MCF 10A (cell line): Measurements from ENCODE around the gene NFU1. TPM values are rescaled to one million over a fixed set of nuclear protein-coding genes. Genes with fewer than 3 reads are reported as not detected.

Experiments used
- BruUV-seq: library from RNA; stranded (reverse); fragments of 400-500 nt; replicated peaks from 2 replicates; lab custom pipeline; 2021; lab: Mats Ljungman, UMichigan
- CTCF ChIA-PET: fragments of 300-600 bp; sonication (Branson Sonifier 250); formaldehyde crosslinking; extraction: SDS; loops from one replicate; lab custom pipeline; 2021; ENCODE audit warnings: antibody characterized with exemption, inconsistent platforms; lab: Yijun Ruan, JAX
- POLR2A ChIA-PET: fragments of 300-600, 350-650 bp; sonication (Branson Sonifier 250); formaldehyde crosslinking; extraction: SDS; loops from one replicate; lab custom pipeline; 2020; ENCODE audit warnings: antibody characterized with exemption, inconsistent platforms; lab: Yijun Ruan, JAX
- DNase-seq: peaks from one replicate; pipeline ENCODE4 v3.0.0-alpha.2; 2018; ENCODE audit not compliant: unreplicated experiment
- H3K27ac Mint-ChIP-seq: one replicate; pipeline ENCODE4 v1.8.0; 2022; ENCODE audit warnings: mild to moderate bottlenecking, low read depth, mixed read lengths; ENCODE audit not compliant: unreplicated experiment
- H3K27me3 Mint-ChIP-seq: one replicate; pipeline ENCODE4 v1.8.0; 2022; ENCODE audit warnings: mixed read lengths; ENCODE audit not compliant: insufficient read depth, unreplicated experiment
- H3K36me3 Mint-ChIP-seq: one replicate; pipeline ENCODE4 v1.8.0; 2022; ENCODE audit warnings: mild to moderate bottlenecking, moderate library complexity, mixed read lengths; ENCODE audit not compliant: insufficient read depth, unreplicated experiment
- H3K4me1 Mint-ChIP-seq: one replicate; pipeline ENCODE4 v1.8.0; 2022; ENCODE audit warnings: mixed read lengths; ENCODE audit not compliant: insufficient read depth, unreplicated experiment
- H3K4me3 Mint-ChIP-seq: one replicate; pipeline ENCODE4 v1.8.0; 2022; ENCODE audit warnings: mild to moderate bottlenecking, moderate library complexity, mixed read lengths; ENCODE audit not compliant: unreplicated experiment
- H3K9me3 Mint-ChIP-seq: one replicate; pipeline ENCODE4 v1.8.0; 2022; ENCODE audit warnings: mixed read lengths; ENCODE audit not compliant: unreplicated experiment
- CTCF ChIP-seq: fragments of 200-600 bp; IDR thresholded peaks from one replicate; pipeline ENCODE4 v1.8.0; 2022; ENCODE audit warnings: antibody characterized with exemption, mild to moderate bottlenecking; ENCODE audit not compliant: unreplicated experiment
- intact Hi-C: fragments of 100-400 bp; cut with micrococcal nuclease; formaldehyde crosslinking; loops from 2 replicates; pipeline ENCODE4 v1.14.1; 2022
- total RNA-seq: library from RNA; stranded (reverse); gene quantifications from 2 replicates; pipeline ENCODE4 v1.2.3, GENCODE V29; 2022

Gene NFU1
- total RNA-seq, 1 experiment from 2014 or later: 32.3 TPM

- BruUV-seq: no TSS peak
- Mint-ChIP-seq H3K4me1 (peaks cover 48% of the 10 kb centered on the region), H3K4me3 (peak overlapping the region; percentile 90), H3K9me3 (no peaks in the 10 kb centered on the region), H3K27me3 (no peaks in the 10 kb centered on the region), H3K36me3 (peaks cover 30% of the 10 kb centered on the region), H3K27ac (no peak overlapping the region)
- intact Hi-C loops: no loop called here
- TF ChIP-seq CTCF: no peak
- no peak for DNase-seq
- ChIA-PET CTCF (interaction anchor here (0.6 to 2.7 kb wide), 3 partner anchors 9 to 436 kb away, joined by 3 to 14 read pairs (median 3); no protein-coding TSS in a partner anchor), POLR2A (interaction anchor here (0.8 to 3.8 kb wide), 2 partner anchors 53 to 265 kb away, joined by 3 to 32 read pairs; partner anchors contain the start of gene NFU1)
Observed at GRCh38 chr2:69384618-69385081, 52.6 kb downstream of the NFU1 start.

- Mint-ChIP-seq H3K4me3 (no peak overlapping the region), H3K27me3 (no peaks in the 10 kb centered on the region), H3K4me1 (peaks cover 47% of the 10 kb centered on the region), H3K9me3 (no peaks in the 10 kb centered on the region), H3K36me3 (peaks cover 30% of the 10 kb centered on the region), H3K27ac (peak overlapping the region; percentile 24)
- no TSS peak for BruUV-seq
- no peak for DNase-seq
- intact Hi-C loops: no loop called here
- no peak for TF ChIP-seq CTCF
- ChIA-PET POLR2A (interaction anchor here (3.8 kb wide), 1 partner anchor 54 kb away, joined by 32 read pairs; the partner anchor contains the start of gene NFU1), CTCF (no interaction called here)
Observed at GRCh38 chr2:69383176-69383812, 53.9 kb downstream of the NFU1 start.

- peak overlapping the region; percentile 24 for H3K27ac Mint-ChIP-seq
- peaks cover 26% of the 10 kb centered on the region for H3K36me3 Mint-ChIP-seq
- H3K4me3 Mint-ChIP-seq: no peak overlapping the region
- no peak for DNase-seq
- POLR2A ChIA-PET: no interaction called here
- CTCF ChIA-PET: no interaction called here
- no peaks in the 10 kb centered on the region for H3K27me3 Mint-ChIP-seq
- no peaks in the 10 kb centered on the region for H3K9me3 Mint-ChIP-seq
- BruUV-seq: no TSS peak
- H3K4me1 Mint-ChIP-seq: peaks cover 40% of the 10 kb centered on the region
- TF ChIP-seq CTCF: no peak
- intact Hi-C loops: no loop called here
Observed at GRCh38 chr2:69382547-69382946, 54.7 kb downstream of the NFU1 start.

GRCh38 chr2:69381337-69381737 is 55.9 kb downstream of the NFU1 start:
- DNase-seq: peak; percentile 23
- ChIA-PET POLR2A (interaction anchor here (0.6 to 1.6 kb wide), 3 partner anchors 9 to 144 kb away, joined by 3 to 7 read pairs (median 5); partner anchors contain the start of gene NFU1), CTCF (interaction anchor here (0.6 kb wide), 2 partner anchors 214 to 375 kb away, joined by 3 to 6 read pairs; no protein-coding TSS in a partner anchor)
- no TSS peak for BruUV-seq
- no peaks in the 10 kb centered on the region for H3K27me3 Mint-ChIP-seq
- intact Hi-C loops: no loop called here
- H3K36me3 Mint-ChIP-seq: peaks cover 32% of the 10 kb centered on the region
- H3K4me1 Mint-ChIP-seq: peaks cover 38% of the 10 kb centered on the region
- no peak for TF ChIP-seq CTCF
- H3K27ac Mint-ChIP-seq: peak overlapping the region; percentile 55
- no peaks in the 10 kb centered on the region for H3K9me3 Mint-ChIP-seq
- H3K4me3 Mint-ChIP-seq: no peak overlapping the region
